Measurements from ENCODE around the gene MRPS34. TPM values are rescaled to one million over a fixed set of nuclear protein-coding genes. Genes with fewer than 3 reads are reported as not detected.

The MRPS34 gene
- total RNA-seq, 1 donor from 2014 or later, result 74.0 TPM

GRCh38 chr16:1812732-1813163 is 39.8 kb upstream of the MRPS34 start:
- peak overlapping the region; percentile 22 for H3K27ac Mint-ChIP-seq (ENCODE audit: unreplicated experiment)
- Histone ChIP-seq H2AFZ (ENCODE audit: low read depth, low read length) (no peak overlapping the region), H3K36me3 (ENCODE audit: insufficient read depth, low read length) (no peaks in the 10 kb centered on the region), H3K27me3 (ENCODE audit: insufficient read depth, low read length) (no peaks in the 10 kb centered on the region), H4K20me1 (ENCODE audit: insufficient read depth, low read length) (peaks cover 3% of the 10 kb centered on the region), H3K4me3 (ENCODE audit: insufficient read depth, low read depth, low read length) (no peak overlapping the region), H3K9me3 (ENCODE audit: insufficient read depth, low read depth, low read length) (no peaks in the 10 kb centered on the region), H3K4me1 (ENCODE audit: insufficient read depth, low read length) (peaks cover 3% of the 10 kb centered on the region), H3K27ac (ENCODE audit: low read depth, low read length) (no peak overlapping the region), H3K9ac (ENCODE audit: low read length) (no peak overlapping the region), H3K4me2 (ENCODE audit: low read length) (peak overlapping the region; percentile 25), H3K79me2 (ENCODE audit: insufficient read depth, low read length) (no peaks in the 10 kb centered on the region)
- peak; percentile 57 for DNase-seq (ENCODE audit: low read depth)
- no peak for FAIRE-seq
- peaks cover 17% of the 10 kb centered on the region for H3K36me3 Mint-ChIP-seq (ENCODE audit: low read depth, unreplicated experiment)
- H3K27me3 Mint-ChIP-seq (ENCODE audit: low read depth, unreplicated experiment), result no peaks in the 10 kb centered on the region
- H3K4me3 Mint-ChIP-seq (ENCODE audit: unreplicated experiment), result no peak overlapping the region
- no peaks in the 10 kb centered on the region for H3K9me3 Mint-ChIP-seq (ENCODE audit: unreplicated experiment)
- no peaks in the 10 kb centered on the region for H3K4me1 Mint-ChIP-seq (ENCODE audit: low read depth, unreplicated experiment)
- TF ChIP-seq CTCF (IDR thresholded peaks at IDR 0.05; ENCODE audit: insufficient read depth, low read depth, low read length), result peak; percentile 35
- no peak for TF ChIP-seq EZH2 (IDR thresholded peaks at IDR 0.05; ENCODE audit: insufficient read depth, low read length)

GRCh38 chr16:1810536-1810935 is 37.6 kb upstream of the MRPS34 start:
- Histone ChIP-seq H3K36me3 (ENCODE audit: insufficient read depth, low read length) (no peaks in the 10 kb centered on the region), H3K4me2 (ENCODE audit: low read length) (no peak overlapping the region), H3K27me3 (ENCODE audit: insufficient read depth, low read length) (no peaks in the 10 kb centered on the region), H3K9ac (ENCODE audit: low read length) (no peak overlapping the region), H3K27ac (ENCODE audit: low read depth, low read length) (no peak overlapping the region), H4K20me1 (ENCODE audit: insufficient read depth, low read length) (peaks cover 3% of the 10 kb centered on the region), H3K4me1 (ENCODE audit: insufficient read depth, low read length) (peaks cover 3% of the 10 kb centered on the region), H3K79me2 (ENCODE audit: insufficient read depth, low read length) (no peaks in the 10 kb centered on the region), H2AFZ (ENCODE audit: low read depth, low read length) (no peak overlapping the region), H3K4me3 (ENCODE audit: insufficient read depth, low read depth, low read length) (no peak overlapping the region), H3K9me3 (ENCODE audit: insufficient read depth, low read depth, low read length) (no peaks in the 10 kb centered on the region)
- H3K4me1 Mint-ChIP-seq (ENCODE audit: low read depth, unreplicated experiment), result no peaks in the 10 kb centered on the region
- no peak overlapping the region for H3K27ac Mint-ChIP-seq (ENCODE audit: unreplicated experiment)
- H3K36me3 Mint-ChIP-seq (ENCODE audit: low read depth, unreplicated experiment), result peaks cover 27% of the 10 kb centered on the region
- TF ChIP-seq CTCF (IDR thresholded peaks at IDR 0.05; ENCODE audit: insufficient read depth, low read depth, low read length) (no peak), EZH2 (IDR thresholded peaks at IDR 0.05; ENCODE audit: insufficient read depth, low read length) (no peak)
- DNase-seq (ENCODE audit: low read depth), result no peak
- no peak overlapping the region for H3K4me3 Mint-ChIP-seq (ENCODE audit: unreplicated experiment)
- H3K27me3 Mint-ChIP-seq (ENCODE audit: low read depth, unreplicated experiment), result no peaks in the 10 kb centered on the region
- peaks cover 6% of the 10 kb centered on the region for H3K9me3 Mint-ChIP-seq (ENCODE audit: unreplicated experiment)
- FAIRE-seq, result no peak

- Histone ChIP-seq H2AFZ (ENCODE audit: low read depth, low read length) (no peak overlapping the region), H3K79me2 (ENCODE audit: insufficient read depth, low read length) (no peaks in the 10 kb centered on the region), H3K4me2 (ENCODE audit: low read length) (no peak overlapping the region), H3K9me3 (ENCODE audit: insufficient read depth, low read depth, low read length) (no peaks in the 10 kb centered on the region), H3K27ac (ENCODE audit: low read depth, low read length) (no peak overlapping the region), H3K4me1 (ENCODE audit: insufficient read depth, low read length) (peaks cover 3% of the 10 kb centered on the region), H3K27me3 (ENCODE audit: insufficient read depth, low read length) (no peaks in the 10 kb centered on the region), H3K4me3 (ENCODE audit: insufficient read depth, low read depth, low read length) (no peak overlapping the region), H3K36me3 (ENCODE audit: insufficient read depth, low read length) (no peaks in the 10 kb centered on the region), H3K9ac (ENCODE audit: low read length) (no peak overlapping the region), H4K20me1 (ENCODE audit: insufficient read depth, low read length) (peaks cover 3% of the 10 kb centered on the region)
- Mint-ChIP-seq H3K27ac (ENCODE audit: unreplicated experiment) (no peak overlapping the region), H3K9me3 (ENCODE audit: unreplicated experiment) (peaks cover 6% of the 10 kb centered on the region), H3K4me1 (ENCODE audit: low read depth, unreplicated experiment) (no peaks in the 10 kb centered on the region), H3K27me3 (ENCODE audit: low read depth, unreplicated experiment) (no peaks in the 10 kb centered on the region), H3K4me3 (ENCODE audit: unreplicated experiment) (no peak overlapping the region), H3K36me3 (ENCODE audit: low read depth, unreplicated experiment) (peaks cover 25% of the 10 kb centered on the region)
- TF ChIP-seq CTCF (IDR thresholded peaks at IDR 0.05; ENCODE audit: insufficient read depth, low read depth, low read length) (no peak), EZH2 (IDR thresholded peaks at IDR 0.05; ENCODE audit: insufficient read depth, low read length) (no peak)
- FAIRE-seq, result no peak
- no peak for DNase-seq (ENCODE audit: low read depth)
Observed at GRCh38 chr16:1810106-1810505, 37.2 kb upstream of the MRPS34 start.

Measured in astrocyte (in vitro differentiated cells and primary cell).